Measurements from ENCODE around the gene COA6.

The COA6 gene

DNA sequence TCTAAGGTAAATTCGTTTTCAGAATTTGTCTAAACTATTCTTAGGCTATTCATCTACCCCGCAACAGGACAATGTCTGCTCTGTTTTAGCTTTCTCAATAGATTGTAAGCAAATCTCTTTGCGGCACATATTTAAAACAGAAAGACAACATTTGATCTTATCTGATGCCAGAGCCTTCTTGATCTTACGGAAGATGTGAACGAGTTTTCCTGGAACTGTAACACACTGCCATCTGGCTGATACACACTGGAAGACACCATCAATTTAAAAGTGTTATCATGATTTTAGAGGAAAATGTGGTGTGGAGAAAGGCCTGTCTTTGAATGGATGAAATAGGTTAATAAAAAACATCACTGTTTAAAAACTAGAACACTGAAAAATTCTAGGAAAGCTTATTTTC is 36.1 kb downstream of the COA6 start:
- no peak overlapping the region for H3K27ac ChIP-seq
- TF ChIP-seq, protein P1, sequence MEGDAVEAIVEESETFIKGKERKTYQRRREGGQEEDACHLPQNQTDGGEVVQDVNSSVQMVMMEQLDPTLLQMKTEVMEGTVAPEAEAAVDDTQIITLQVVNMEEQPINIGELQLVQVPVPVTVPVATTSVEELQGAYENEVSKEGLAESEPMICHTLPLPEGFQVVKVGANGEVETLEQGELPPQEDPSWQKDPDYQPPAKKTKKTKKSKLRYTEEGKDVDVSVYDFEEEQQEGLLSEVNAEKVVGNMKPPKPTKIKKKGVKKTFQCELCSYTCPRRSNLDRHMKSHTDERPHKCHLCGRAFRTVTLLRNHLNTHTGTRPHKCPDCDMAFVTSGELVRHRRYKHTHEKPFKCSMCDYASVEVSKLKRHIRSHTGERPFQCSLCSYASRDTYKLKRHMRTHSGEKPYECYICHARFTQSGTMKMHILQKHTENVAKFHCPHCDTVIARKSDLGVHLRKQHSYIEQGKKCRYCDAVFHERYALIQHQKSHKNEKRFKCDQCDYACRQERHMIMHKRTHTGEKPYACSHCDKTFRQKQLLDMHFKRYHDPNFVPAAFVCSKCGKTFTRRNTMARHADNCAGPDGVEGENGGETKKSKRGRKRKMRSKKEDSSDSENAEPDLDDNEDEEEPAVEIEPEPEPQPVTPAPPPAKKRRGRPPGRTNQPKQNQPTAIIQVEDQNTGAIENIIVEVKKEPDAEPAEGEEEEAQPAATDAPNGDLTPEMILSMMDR (IDR thresholded peaks at IDR 0.05): peak; percentile 35
- TF ChIP-seq ZFX (IDR thresholded peaks at IDR 0.05; ENCODE audit: borderline replicate concordance): no peak

DNA sequence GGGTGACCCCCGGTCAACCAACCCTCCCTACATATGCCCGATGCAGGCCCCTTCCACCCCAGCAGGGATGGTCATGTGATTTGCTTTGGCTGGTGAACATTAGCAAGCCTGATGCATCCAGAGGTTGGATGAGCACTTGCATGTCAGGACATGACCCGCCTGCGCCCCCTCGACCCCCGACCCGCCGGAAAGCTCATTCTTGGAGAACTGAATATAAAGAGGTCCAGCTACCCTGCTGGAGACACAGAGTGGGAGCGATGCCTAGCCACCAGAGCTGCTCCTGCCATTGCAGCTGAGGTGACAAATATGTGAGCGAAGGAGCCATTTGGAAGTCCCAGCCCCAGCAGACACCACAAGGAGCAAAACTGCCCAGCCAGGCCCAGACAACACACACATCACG is 39.6 kb downstream of the COA6 start:
- no peak for TF ChIP-seq ZFX (IDR thresholded peaks at IDR 0.05; ENCODE audit: borderline replicate concordance)
- TF ChIP-seq, protein P1 (IDR thresholded peaks at IDR 0.05): no peak
- no peak overlapping the region for H3K27ac ChIP-seq

DNA sequence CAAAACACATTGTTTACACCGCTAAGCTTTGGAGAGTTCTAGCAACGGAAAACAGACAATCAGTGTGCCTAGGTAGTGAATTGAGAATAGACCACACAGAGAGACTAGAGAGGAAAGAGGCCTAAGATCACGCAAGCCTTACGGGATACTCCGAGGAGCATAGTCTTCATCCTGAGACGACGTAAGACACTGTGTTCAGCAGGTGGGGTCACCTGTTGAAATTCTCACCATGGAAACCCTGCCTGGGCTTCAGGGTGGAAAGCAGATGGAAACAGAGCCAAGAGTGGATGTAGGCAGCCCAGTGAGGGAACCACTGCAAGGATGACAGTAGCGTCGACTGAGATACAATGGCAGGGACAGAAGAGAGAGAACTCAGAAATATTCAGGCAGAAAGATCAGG is 40.2 kb downstream of the COA6 start:
- H3K27ac ChIP-seq: no peak overlapping the region
- TF ChIP-seq ZFX (IDR thresholded peaks at IDR 0.05; ENCODE audit: borderline replicate concordance): no peak
- TF ChIP-seq, protein P1 (IDR thresholded peaks at IDR 0.05): no peak

DNA sequence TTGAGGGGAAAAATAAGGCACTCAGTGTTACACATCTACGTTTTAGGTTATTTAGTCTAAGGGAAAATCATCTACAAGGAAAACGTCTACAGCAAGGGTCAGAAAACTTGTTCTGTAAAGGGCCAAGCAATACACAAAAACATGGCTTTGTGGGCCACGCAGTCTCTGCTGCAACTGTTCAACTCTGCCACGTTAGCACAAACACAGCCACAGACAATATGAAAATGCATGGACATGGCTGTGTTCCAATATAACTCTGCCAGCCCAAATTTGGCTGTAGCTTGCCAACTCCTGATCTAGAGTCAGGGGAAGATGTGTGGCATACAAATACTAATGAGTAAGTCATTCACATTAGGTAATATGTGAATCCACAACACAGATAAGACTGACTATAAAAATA is 40.7 kb downstream of the COA6 start:
- no peak overlapping the region for H3K27ac ChIP-seq
- TF ChIP-seq ZFX (IDR thresholded peaks at IDR 0.05; ENCODE audit: borderline replicate concordance): no peak
- TF ChIP-seq, protein P1 (IDR thresholded peaks at IDR 0.05): no peak

DNA sequence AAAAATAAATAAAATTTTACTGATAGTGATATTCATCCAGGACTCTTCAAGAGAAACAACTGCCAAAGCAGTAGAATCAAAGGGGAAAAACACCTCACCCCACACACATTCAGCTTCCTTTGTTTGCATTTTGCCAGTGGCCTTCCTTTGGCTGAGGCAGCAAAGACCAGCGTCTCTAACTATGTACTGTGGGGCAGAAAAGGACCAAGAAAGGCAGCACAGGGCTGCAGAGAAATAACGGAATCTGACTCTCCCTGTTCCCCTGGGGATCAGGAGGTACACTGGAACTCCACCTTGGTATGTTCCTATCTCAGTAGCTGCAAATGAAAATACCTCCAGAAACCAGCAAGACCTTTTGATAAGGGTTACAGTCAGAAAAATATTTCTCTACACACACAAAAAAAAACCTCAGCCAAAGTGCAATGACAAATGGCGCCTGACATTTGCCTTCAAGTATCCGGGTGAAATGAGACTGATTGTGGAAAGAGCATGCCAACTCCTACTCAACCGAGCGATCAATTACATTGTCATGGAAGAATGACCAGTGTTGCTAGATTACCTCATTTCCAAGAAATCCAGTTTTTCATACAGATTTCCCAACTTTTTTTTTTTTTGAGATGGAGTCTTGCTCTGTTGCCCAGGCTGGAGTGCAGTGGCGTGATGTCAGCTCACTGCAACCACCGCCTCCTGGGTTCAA is 54.8 kb downstream of the COA6 start:
- no peak for TF ChIP-seq ZFX (IDR thresholded peaks at IDR 0.05; ENCODE audit: borderline replicate concordance)
- TF ChIP-seq, protein P1 (IDR thresholded peaks at IDR 0.05): no peak
- H3K27ac ChIP-seq: no peak overlapping the region

DNA sequence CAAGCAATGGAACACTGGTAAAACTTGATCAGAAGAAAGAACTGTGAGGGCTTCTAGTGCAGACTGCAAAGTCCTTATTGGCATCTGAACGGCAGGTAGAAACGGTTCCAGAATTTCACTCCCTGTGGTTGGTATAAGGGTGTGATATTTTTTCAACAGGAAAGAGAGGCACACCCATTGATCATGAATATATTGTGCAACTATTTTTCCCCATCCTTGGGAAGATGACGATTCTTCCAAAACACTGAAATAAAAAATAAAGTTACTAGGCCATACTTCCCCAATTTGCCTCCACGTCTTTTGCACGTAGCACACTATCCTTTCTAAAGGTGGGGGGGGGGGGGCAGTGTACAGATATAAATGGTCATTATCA is 56.2 kb downstream of the COA6 start:
- no peak overlapping the region for H3K27ac ChIP-seq
- TF ChIP-seq, protein P1 (IDR thresholded peaks at IDR 0.05): no peak
- TF ChIP-seq ZFX (IDR thresholded peaks at IDR 0.05; ENCODE audit: borderline replicate concordance): no peak

DNA sequence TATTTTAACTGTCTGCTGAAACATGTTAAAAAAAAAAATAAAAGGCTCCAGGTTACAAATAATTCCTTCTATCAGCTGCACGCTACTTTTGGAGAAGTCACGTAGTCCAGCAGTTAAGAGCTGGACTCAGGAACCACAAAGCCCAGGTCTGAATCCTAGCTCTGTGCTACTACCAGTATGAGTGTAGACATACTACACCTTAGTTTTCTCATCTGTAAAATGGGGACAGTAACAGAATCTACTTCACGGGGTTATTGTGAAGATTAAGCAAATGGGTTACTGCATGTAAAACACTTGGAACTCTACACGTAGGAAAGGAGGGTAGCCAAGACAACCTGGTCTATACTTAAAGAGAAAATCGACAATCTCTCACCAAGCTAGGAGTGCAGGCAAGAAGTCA is 57.4 kb downstream of the COA6 start:
- no peak for TF ChIP-seq ZFX (IDR thresholded peaks at IDR 0.05; ENCODE audit: borderline replicate concordance)
- TF ChIP-seq, protein P1 (IDR thresholded peaks at IDR 0.05): no peak
- H3K27ac ChIP-seq: no peak overlapping the region
